IMR-90 (cell line): ENCODE results near the gene FGF9. TPM values are rescaled to one million over a fixed set of nuclear protein-coding genes. Genes with fewer than 3 reads are reported as not detected.

Experiments
- ATAC-seq: fragments of 200-7000 bp; cut with Tn5 transposase; 2 replicates; pipeline ENCODE4 v1.9.1; 2020; ENCODE audit warnings: low read depth, mild to moderate bottlenecking, moderate library complexity
- BruUV-seq: library from RNA; stranded (reverse); fragments of 400-500 nt; replicated peaks from 2 replicates; lab custom pipeline; 2021; lab: Mats Ljungman, UMichigan
- CTCF ChIA-PET: fragments of 300-600 bp; formaldehyde crosslinking; extraction: SDS; loops from one replicate; lab custom pipeline; 2021; ENCODE audit warnings: antibody characterized with exemption; lab: Yijun Ruan, JAX
- POLR2A ChIA-PET: fragments of 300-600 bp; sonication (Branson Sonifier 250); formaldehyde crosslinking; loops from one replicate; lab custom pipeline; 2022; ENCODE audit warnings: antibody characterized with exemption; ENCODE audit not compliant: unreplicated experiment; lab: Charles Lee
- DNase-seq: peaks from one replicate; pipeline ENCODE4 v3.0.0; 2013
- H2AFZ ChIP-seq: replicated peaks from 2 replicates; pipeline ENCODE3; 2013; ENCODE audit warnings: low read length, mild to moderate bottlenecking; ENCODE audit not compliant: poor library complexity
- H2AK5ac ChIP-seq: 2 replicates; pipeline ENCODE4 v1.6.1; 2013; ENCODE audit warnings: low read depth, low read length, inconsistent platforms
- H2AK9ac ChIP-seq: replicated peaks from 2 replicates; pipeline ENCODE3; 2013; ENCODE audit warnings: mild to moderate bottlenecking, low read depth, low read length, moderate library complexity; ENCODE audit not compliant: poor library complexity
- H2BK120ac ChIP-seq: 2 replicates; pipeline ENCODE4 v1.6.1; 2013; ENCODE audit warnings: low read depth, low read length, inconsistent platforms
- H2BK15ac ChIP-seq: 3 replicates; pipeline ENCODE4 v1.6.1; 2013; ENCODE audit warnings: low read depth, low read length, inconsistent platforms
- H2BK20ac ChIP-seq: 2 replicates; pipeline ENCODE4 v1.6.1; 2013; ENCODE audit warnings: low read depth, mild to moderate bottlenecking, inconsistent platforms, low read length, moderate library complexity
- H2BK5ac ChIP-seq: 2 replicates; pipeline ENCODE4 v1.6.1; 2013; ENCODE audit warnings: mild to moderate bottlenecking, low read depth, low read length, inconsistent platforms; ENCODE audit not compliant: poor library complexity, severe bottlenecking
- H3K14ac ChIP-seq: replicated peaks from 2 replicates; pipeline ENCODE4 v1.6.1; 2013; ENCODE audit warnings: low read depth, low read length, inconsistent platforms
- H3K18ac ChIP-seq: 2 replicates; pipeline ENCODE4 v1.6.1; 2013; ENCODE audit warnings: low read depth, low read length, control low read depth
- H3K23ac ChIP-seq: 2 replicates; pipeline ENCODE4 v1.6.1; 2013; ENCODE audit warnings: low read depth, low read length, inconsistent platforms
- H3K27ac ChIP-seq: 2 replicates; pipeline ENCODE4 v1.5.1; 2013; ENCODE audit warnings: mild to moderate bottlenecking, control low read depth, low read length; ENCODE audit not compliant: insufficient read depth
- H3K27me3 ChIP-seq: 2 replicates; pipeline ENCODE4 v1.6.1; 2013; ENCODE audit warnings: low read length; ENCODE audit not compliant: control insufficient read depth, insufficient read depth
- H3K36me3 ChIP-seq: 2 replicates; pipeline ENCODE4 v1.6.1; 2013; ENCODE audit warnings: low read length, mixed read lengths; ENCODE audit not compliant: control insufficient read depth, insufficient read depth
- H3K4ac ChIP-seq: 2 replicates; pipeline ENCODE4 v1.6.1; 2013; ENCODE audit warnings: low read depth, low read length, inconsistent platforms
- H3K4me1 ChIP-seq: 2 replicates; pipeline ENCODE4 v1.6.1; 2013; ENCODE audit warnings: low read length, mixed read lengths; ENCODE audit not compliant: control insufficient read depth, insufficient read depth
- H3K4me2 ChIP-seq: 2 replicates; pipeline ENCODE4 v1.6.1; 2013; ENCODE audit warnings: low read depth, mild to moderate bottlenecking, control low read depth, low read length, moderate library complexity
- H3K4me3 ChIP-seq: 2 replicates; pipeline ENCODE4 v1.5.1; 2013; ENCODE audit warnings: low read depth, mild to moderate bottlenecking, control low read depth, low read length, moderate library complexity; ENCODE audit not compliant: insufficient read depth
- H3K56ac ChIP-seq: 2 replicates; pipeline ENCODE4 v1.6.1; 2013; ENCODE audit warnings: low read length, inconsistent platforms; ENCODE audit not compliant: insufficient read depth; ENCODE audit errors: extremely low read depth
- H3K79me1 ChIP-seq, 2 experiments: 2 replicates each; pipeline ENCODE4 v1.6.1; 2013; ENCODE audit warnings: low read length in 2 of 2, inconsistent platforms in 1 of 2, low read depth in 1 of 2
- H3K9ac ChIP-seq: 2 replicates; pipeline ENCODE4 v1.6.1; 2013; ENCODE audit warnings: low read depth, low read length, control low read depth
- H3K9me1 ChIP-seq: 2 replicates; pipeline ENCODE4 v1.6.1; 2013; ENCODE audit warnings: low read length, inconsistent platforms; ENCODE audit not compliant: insufficient read depth
- H3K9me3 ChIP-seq: 2 replicates; pipeline ENCODE4 v1.6.1; 2013; ENCODE audit warnings: low read length; ENCODE audit not compliant: control insufficient read depth, insufficient read depth
- H4K20me1 ChIP-seq: 2 replicates; pipeline ENCODE4 v1.6.1; 2013; ENCODE audit warnings: low read length, inconsistent platforms; ENCODE audit not compliant: insufficient read depth
- H4K5ac ChIP-seq: 2 replicates; pipeline ENCODE4 v1.6.1; 2013; ENCODE audit warnings: mild to moderate bottlenecking, low read depth, low read length, control low read depth
- H4K8ac ChIP-seq, 2 experiments: 2 replicates each; pipeline ENCODE4 v1.6.1; 2013; ENCODE audit warnings: low read depth in 2 of 2, low read length in 2 of 2, control low read depth in 1 of 2, inconsistent platforms in 1 of 2
- H4K91ac ChIP-seq: 2 replicates; pipeline ENCODE4 v1.6.1; 2013; ENCODE audit warnings: low read depth, low read length, inconsistent platforms; ENCODE audit not compliant: insufficient read depth
- CEBPB ChIP-seq: IDR thresholded peaks from 2 replicates; pipeline ENCODE4 v1.6.1; 2012; ENCODE audit warnings: low read depth, low read length, improper control_type of control experiment
- FOS ChIP-seq: fragments of 150-350 bp; IDR thresholded peaks from 2 replicates; pipeline ENCODE4 v1.6.1; 2016; ENCODE audit warnings: low read depth, low read length
- MAFK ChIP-seq: IDR thresholded peaks from 2 replicates; pipeline ENCODE4 v1.6.1; 2012; ENCODE audit warnings: low read depth, low read length, improper control_type of control experiment
- MAZ ChIP-seq: IDR thresholded peaks from 2 replicates; pipeline ENCODE4 v1.6.1; 2012; ENCODE audit warnings: low read depth, mild to moderate bottlenecking, low read length, improper control_type of control experiment, moderate library complexity, borderline replicate concordance
- MXI1 ChIP-seq: IDR thresholded peaks from 2 replicates; pipeline ENCODE4 v1.6.1; 2012; ENCODE audit warnings: low read depth, mild to moderate bottlenecking, low read length, moderate library complexity, borderline replicate concordance
- NFE2L2 ChIP-seq: fragments of 150-350 bp; IDR thresholded peaks from 2 replicates; pipeline ENCODE4 v1.6.1; 2016; ENCODE audit warnings: low read depth, mild to moderate bottlenecking, low read length
- WGBS, 2 experiments: methylation state at CpG; one replicate each; pipeline versions ENCODE4 v1.1.5 to v1.1.7; 2013; ENCODE audit warnings: missing lambda C conversion rate in 2 of 2; ENCODE audit not compliant: insufficient read length in 1 of 2; ENCODE audit errors: extremely low coverage in 2 of 2; 5-methylcytosine and 5-hydroxymethylcytosine counted together
- dilution Hi-C: fragments of 300-500 bp; cut with HindIII; formaldehyde crosslinking; loops from one replicate; pipeline ENCODE4 v1.14.3; 2018; ENCODE audit warnings: low sequenced_read_pairs; ENCODE audit not compliant: unreplicated experiment
- in situ Hi-C: fragments of 300-500 bp; cut with MboI; formaldehyde crosslinking; loops from 3 replicates; pipeline ENCODE4 v1.14.3; 2019; ENCODE audit warnings: low sequenced_read_pairs, inconsistent platforms, mixed read lengths
- intact Hi-C: fragments of 100-400 bp; cut with micrococcal nuclease; formaldehyde crosslinking; loops from 2 replicates; pipeline ENCODE4 v1.10.0; 2022
- polyA plus RNA-seq, 3 experiments: library from polyadenylated mRNA; depleted of rRNA; stranded (reverse); fragments of >200 nt; gene quantifications; 2 replicates each; pipeline ENCODE4 v1.2.3, GENCODE V29; 2012; ENCODE audit warnings: low replicate concordance in 1 of 3
- total RNA-seq: library from RNA; depleted of rRNA; stranded (reverse); fragments of >200 nt; gene quantifications from 2 replicates; pipeline ENCODE4 v1.2.3, GENCODE V29; 2012
- TF ChIP-seq, protein P1 (sequence below): conservative IDR thresholded peaks from 2 replicates; pipeline ENCODE4 v1.5.1; 2012; ENCODE audit warnings: mild to moderate bottlenecking, low read depth, low read length, improper control_type of control experiment
- TF ChIP-seq, protein P2 (sequence below): fragments of 150-350 bp; IDR thresholded peaks from 2 replicates; pipeline ENCODE4 v1.6.1; 2017; ENCODE audit warnings: mild to moderate bottlenecking, antibody characterized with exemption, low read length, low read depth

The FGF9 gene
- total and polyA plus RNA-seq, 2 of the 4 experiments (the other 2 are of a cell fraction): under 0.01 to 0.05 TPM

DNA sequence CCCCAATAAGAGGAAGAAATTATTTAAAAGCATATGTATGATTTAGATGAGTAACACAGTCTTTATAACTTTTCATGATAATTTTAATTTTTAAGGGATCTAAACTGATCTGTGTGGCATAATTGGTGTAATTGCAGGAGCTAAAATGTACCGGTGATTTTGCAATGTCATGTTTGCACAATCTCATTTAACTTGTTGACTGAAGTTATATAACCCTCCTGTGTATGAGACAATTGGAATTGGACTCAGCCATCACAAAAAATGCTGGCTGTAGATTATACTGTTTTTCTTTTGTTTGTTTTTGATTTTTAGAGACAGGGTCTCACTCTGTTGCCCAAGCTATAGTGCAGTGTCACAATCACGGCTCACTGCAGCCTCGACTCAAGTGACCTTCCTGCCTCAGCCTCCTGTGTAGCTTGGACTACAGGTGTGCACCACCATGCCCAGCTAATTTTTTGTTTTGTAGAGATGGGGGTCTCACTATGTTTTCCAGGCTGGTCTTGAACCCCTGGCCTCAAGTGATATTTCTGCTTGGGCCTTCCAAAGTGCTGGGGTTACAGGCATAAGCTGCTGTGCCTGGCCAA is 26.1 kb downstream of the FGF9 start:
- no peaks in the 10 kb centered on the region for H3K9me1 ChIP-seq
- no peak overlapping the region for H2AFZ ChIP-seq
- no peaks in the 10 kb centered on the region for H3K9me3 ChIP-seq
- H3K79me1 ChIP-seq: no peaks in the 10 kb centered on the region
- 0 out of 2 replicates have a peak, but pooled peaks cover 1% of the 10 kb centered on the region for H3K36me3 ChIP-seq
- no peak overlapping the region for H3K4me2 ChIP-seq
- no peak overlapping the region for H3K27ac ChIP-seq
- H3K9ac ChIP-seq: no peak overlapping the region
- no peaks in the 10 kb centered on the region; the same call in 1 of the 2 replicates for H3K4me1 ChIP-seq
- dilution Hi-C loops: no loop called here
- H4K8ac ChIP-seq: no peak overlapping the region
- 60% methylated on average over 1 of the region's 3 CpGs; no CpG with 5 or more reads in 1 of the 2 experiments for WGBS, 2 experiments
- peaks cover 7% of the 10 kb centered on the region for H3K27me3 ChIP-seq
- H2BK5ac ChIP-seq: no peak overlapping the region
- no peaks in the 10 kb centered on the region; the same call in 1 of the 2 replicates for H4K20me1 ChIP-seq
- in situ Hi-C loops: no loop called here
- H3K4ac ChIP-seq: no peak overlapping the region
- H2BK15ac ChIP-seq: no peak overlapping the region
- H3K14ac ChIP-seq: no peak overlapping the region
- H4K5ac ChIP-seq: no peak overlapping the region
- no peak overlapping the region for H2BK120ac ChIP-seq
- no peak overlapping the region for H3K4me3 ChIP-seq
- DNase-seq: no peak
- H3K23ac ChIP-seq: no peak overlapping the region
- no peak overlapping the region for H2BK20ac ChIP-seq
- no peak for ATAC-seq
- H3K56ac ChIP-seq: no peak overlapping the region
- TF ChIP-seq MAZ (no peak), MXI1 (no peak), NFE2L2 (0 out of 2 replicates have a peak, but pooled peaks have one; percentile 30), MAFK (no peak), FOS (no peak), CEBPB (no peak)
- TF ChIP-seq, protein P1, sequence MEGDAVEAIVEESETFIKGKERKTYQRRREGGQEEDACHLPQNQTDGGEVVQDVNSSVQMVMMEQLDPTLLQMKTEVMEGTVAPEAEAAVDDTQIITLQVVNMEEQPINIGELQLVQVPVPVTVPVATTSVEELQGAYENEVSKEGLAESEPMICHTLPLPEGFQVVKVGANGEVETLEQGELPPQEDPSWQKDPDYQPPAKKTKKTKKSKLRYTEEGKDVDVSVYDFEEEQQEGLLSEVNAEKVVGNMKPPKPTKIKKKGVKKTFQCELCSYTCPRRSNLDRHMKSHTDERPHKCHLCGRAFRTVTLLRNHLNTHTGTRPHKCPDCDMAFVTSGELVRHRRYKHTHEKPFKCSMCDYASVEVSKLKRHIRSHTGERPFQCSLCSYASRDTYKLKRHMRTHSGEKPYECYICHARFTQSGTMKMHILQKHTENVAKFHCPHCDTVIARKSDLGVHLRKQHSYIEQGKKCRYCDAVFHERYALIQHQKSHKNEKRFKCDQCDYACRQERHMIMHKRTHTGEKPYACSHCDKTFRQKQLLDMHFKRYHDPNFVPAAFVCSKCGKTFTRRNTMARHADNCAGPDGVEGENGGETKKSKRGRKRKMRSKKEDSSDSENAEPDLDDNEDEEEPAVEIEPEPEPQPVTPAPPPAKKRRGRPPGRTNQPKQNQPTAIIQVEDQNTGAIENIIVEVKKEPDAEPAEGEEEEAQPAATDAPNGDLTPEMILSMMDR: no peak
- TF ChIP-seq, protein P2, sequence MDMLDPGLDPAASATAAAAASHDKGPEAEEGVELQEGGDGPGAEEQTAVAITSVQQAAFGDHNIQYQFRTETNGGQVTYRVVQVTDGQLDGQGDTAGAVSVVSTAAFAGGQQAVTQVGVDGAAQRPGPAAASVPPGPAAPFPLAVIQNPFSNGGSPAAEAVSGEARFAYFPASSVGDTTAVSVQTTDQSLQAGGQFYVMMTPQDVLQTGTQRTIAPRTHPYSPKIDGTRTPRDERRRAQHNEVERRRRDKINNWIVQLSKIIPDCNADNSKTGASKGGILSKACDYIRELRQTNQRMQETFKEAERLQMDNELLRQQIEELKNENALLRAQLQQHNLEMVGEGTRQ: no peak
- no peak overlapping the region for H4K91ac ChIP-seq
- H2AK5ac ChIP-seq: no peak overlapping the region
- CTCF ChIA-PET: no interaction called here
- H2AK9ac ChIP-seq: no peak overlapping the region
- POLR2A ChIA-PET: no interaction called here
- intact Hi-C loops: no loop called here
- BruUV-seq: no TSS peak
- H3K18ac ChIP-seq: no peak overlapping the region
